CD14-positive monocyte (primary cell): ENCODE results near the gene GASK1A. TPM values are rescaled to one million over a fixed set of nuclear protein-coding genes. Genes with fewer than 3 reads are reported as not detected.

Source experiments
- DNase-seq, 3 donors: peaks; one replicate each; pipeline ENCODE4 v3.0.0-alpha.2; 2011 to 2022
- H2AFZ ChIP-seq: 2 replicates; pipeline ENCODE4 v1.6.0; 2012; ENCODE audit warnings: mild to moderate bottlenecking, low read depth, low read length, inconsistent platforms; ENCODE audit not compliant: insufficient read depth, poor library complexity, severe bottlenecking
- H3K27ac ChIP-seq, 2 donors: 1 replicate in 1 of 2; 2 replicates in 1 of 2; pipeline ENCODE4 v1.5.1; 2012 to 2013; ENCODE audit warnings: low read length in 2 of 2, control low read depth in 1 of 2, inconsistent platforms in 1 of 2, low read depth in 1 of 2, mild to moderate bottlenecking in 1 of 2
- H3K27me3 ChIP-seq, 2 donors: one replicate each; pipeline versions ENCODE4 v1.6.0 to v1.6.1; 2011 to 2013; ENCODE audit warnings: low read length in 2 of 2; ENCODE audit not compliant: control insufficient read depth in 2 of 2, insufficient read depth in 2 of 2
- H3K36me3 ChIP-seq, 2 donors: replicated peaks in 1 of 2; 1 replicate in 1 of 2; 2 replicates in 1 of 2; pipeline versions ENCODE4 v1.5.1 to v1.6.1; 2012 to 2013; ENCODE audit warnings: low read length in 2 of 2, control low read depth in 1 of 2, inconsistent platforms in 1 of 2, mild to moderate bottlenecking in 1 of 2; ENCODE audit not compliant: insufficient read depth in 2 of 2, control insufficient read depth in 1 of 2
- H3K4me1 ChIP-seq, 2 donors: 1 replicate in 1 of 2; 2 replicates in 1 of 2; pipeline versions ENCODE4 v1.5.1 to v1.6.1; 2012 to 2013; ENCODE audit warnings: low read length in 2 of 2, control low read depth in 1 of 2, inconsistent platforms in 1 of 2, mild to moderate bottlenecking in 1 of 2, moderate library complexity in 1 of 2; ENCODE audit not compliant: insufficient read depth in 2 of 2, control insufficient read depth in 1 of 2
- H3K4me2 ChIP-seq: replicated peaks from 2 replicates; pipeline ENCODE3; 2012; ENCODE audit warnings: low read length, moderate library complexity, mild to moderate bottlenecking; ENCODE audit not compliant: poor library complexity, severe bottlenecking; ENCODE audit errors: extremely low read depth
- H3K4me3 ChIP-seq, 3 experiments: fragments of 200-600 bp in 1 of 3; sonication (generic) in 1 of 3; replicated peaks in 1 of 3; 1 replicate in 2 of 3; 2 replicates in 1 of 3; pipeline ENCODE4 v1.5.1; 2011 to 2013; ENCODE audit warnings: low read length in 3 of 3, mild to moderate bottlenecking in 3 of 3, control low read depth in 2 of 3, low read depth in 2 of 3, inconsistent platforms in 1 of 3, moderate library complexity in 1 of 3
- H3K79me2 ChIP-seq: 2 replicates; pipeline ENCODE4 v1.6.0; 2012; ENCODE audit warnings: mild to moderate bottlenecking, control low read depth, inconsistent platforms, low read length, moderate library complexity; ENCODE audit not compliant: insufficient read depth
- H3K9ac ChIP-seq: 2 replicates; pipeline ENCODE4 v1.6.0; 2017; ENCODE audit warnings: low read length, mild to moderate bottlenecking; ENCODE audit not compliant: insufficient read depth, poor library complexity, severe bottlenecking
- H3K9me3 ChIP-seq, 2 donors: replicated peaks in 1 of 2; 1 replicate in 1 of 2; 2 replicates in 1 of 2; pipeline versions ENCODE4 v1.5.1 to v1.6.1; 2012 to 2013; ENCODE audit warnings: low read length in 2 of 2, control low read depth in 1 of 2; ENCODE audit not compliant: control insufficient read depth in 1 of 2, insufficient read depth in 1 of 2
- H4K20me1 ChIP-seq: 2 replicates; pipeline ENCODE4 v1.6.0; 2012; ENCODE audit warnings: mild to moderate bottlenecking, low read length, control low read depth, moderate library complexity; ENCODE audit not compliant: insufficient read depth
- H3K27ac Mint-ChIP-seq, 7 donors: one replicate each; pipeline ENCODE4 v1.8.0; 2020; ENCODE audit warnings: mild to moderate bottlenecking in 7 of 7, mixed read lengths in 7 of 7, moderate library complexity in 6 of 7, inconsistent platforms in 2 of 7
- H3K27me3 Mint-ChIP-seq, 3 donors: one replicate each; pipeline ENCODE4 v1.8.0; 2021 to 2022; ENCODE audit warnings: low read depth in 3 of 3, mild to moderate bottlenecking in 3 of 3, mixed read lengths in 3 of 3, moderate library complexity in 3 of 3, inconsistent platforms in 1 of 3
- H3K36me3 Mint-ChIP-seq, 2 donors: one replicate each; pipeline ENCODE4 v1.8.0; 2020; ENCODE audit warnings: mixed read lengths in 2 of 2, inconsistent platforms in 1 of 2, mild to moderate bottlenecking in 1 of 2
- H3K4me1 Mint-ChIP-seq: one replicate; pipeline ENCODE4 v1.8.0; 2020; ENCODE audit warnings: mild to moderate bottlenecking, mixed read lengths
- H3K4me3 Mint-ChIP-seq, 2 donors: one replicate each; pipeline ENCODE4 v1.8.0; 2020; ENCODE audit warnings: mild to moderate bottlenecking in 2 of 2, mixed read lengths in 2 of 2, moderate library complexity in 1 of 2
- H3K9me3 Mint-ChIP-seq, 7 donors: one replicate each; pipeline ENCODE4 v1.8.0; 2020 to 2022; ENCODE audit warnings: mixed read lengths in 7 of 7, mild to moderate bottlenecking in 6 of 7, moderate library complexity in 6 of 7, inconsistent platforms in 2 of 7
- WGBS: methylation state at CpG from one replicate; pipeline ENCODE4 v1.1.5; 2013; ENCODE audit warnings: missing lambda C conversion rate; ENCODE audit not compliant: insufficient coverage; 5-methylcytosine and 5-hydroxymethylcytosine counted together
- intact Hi-C, 2 donors: fragments of 100-400 bp; cut with micrococcal nuclease; formaldehyde crosslinking; loops; one replicate each; pipeline versions ENCODE4 v1.15.0 to v1.15.1; 2023
- polyA plus RNA-seq, 3 donors: library from polyadenylated mRNA; depleted of rRNA in 1 of 3; unstranded in 2 of 3; stranded (reverse) in 1 of 3; fragments of 300-500 nt in 2 of 3; fragments of >200 nt in 1 of 3; fragmentation: Illumina TruSeq in 2 of 3; gene quantifications; 1 replicate in 2 of 3; 2 replicates in 1 of 3; pipeline ENCODE4 v1.2.3, GENCODE V29; 2012 to 2021
- TF ChIP-seq, protein P1 (sequence below): fragments of 200-600 bp; IDR thresholded peaks from one replicate; pipeline ENCODE4 v1.8.0; 2022; ENCODE audit warnings: antibody characterized with exemption, mild to moderate bottlenecking

The GASK1A gene
- polyA plus RNA-seq, 3 donors: 0.13 TPM; not detected in 2

DNA sequence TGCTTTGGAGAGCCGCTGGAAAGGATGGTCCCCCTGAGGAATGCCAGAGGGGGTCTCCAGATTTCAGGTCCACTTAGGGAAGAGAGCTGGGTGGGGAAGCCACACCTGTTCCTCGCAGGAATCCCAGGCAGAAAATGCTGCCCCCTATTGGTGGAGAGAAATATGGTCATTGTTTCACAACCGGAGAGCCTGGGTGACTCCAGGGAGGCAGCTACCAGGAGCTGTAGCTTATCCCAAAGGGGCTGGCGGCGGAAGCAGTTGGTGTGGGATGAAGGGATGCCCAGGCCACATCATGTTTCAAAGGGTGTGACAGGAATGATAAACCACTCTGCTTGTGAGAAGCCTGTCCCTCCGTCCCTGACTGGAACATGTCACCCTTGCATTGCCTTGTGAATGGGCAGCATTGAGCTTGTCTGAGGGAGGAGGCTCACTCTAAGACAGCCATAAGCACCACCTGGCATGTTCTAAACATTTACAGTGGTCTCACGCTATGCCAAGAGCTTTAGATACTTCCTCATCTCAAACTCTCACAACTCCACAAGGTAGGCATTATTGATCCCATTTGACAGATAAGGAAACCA lies 92.3 kb downstream of the GASK1A start:
- H2AFZ ChIP-seq: no peak overlapping the region
- Mint-ChIP-seq H3K9me3 (no peaks in the 10 kb centered on the region), H3K36me3 (no peaks in the 10 kb centered on the region), H3K27ac (no peak overlapping the region), H3K27me3 (peaks cover 0 to 3% (median 0%) of the 10 kb centered on the region in 3 donors), H3K4me3 (no peak overlapping the region), H3K4me1 (no peaks in the 10 kb centered on the region)
- 63% methylated on average over 6 of the region's 7 CpGs for WGBS
- TF ChIP-seq, protein P1, sequence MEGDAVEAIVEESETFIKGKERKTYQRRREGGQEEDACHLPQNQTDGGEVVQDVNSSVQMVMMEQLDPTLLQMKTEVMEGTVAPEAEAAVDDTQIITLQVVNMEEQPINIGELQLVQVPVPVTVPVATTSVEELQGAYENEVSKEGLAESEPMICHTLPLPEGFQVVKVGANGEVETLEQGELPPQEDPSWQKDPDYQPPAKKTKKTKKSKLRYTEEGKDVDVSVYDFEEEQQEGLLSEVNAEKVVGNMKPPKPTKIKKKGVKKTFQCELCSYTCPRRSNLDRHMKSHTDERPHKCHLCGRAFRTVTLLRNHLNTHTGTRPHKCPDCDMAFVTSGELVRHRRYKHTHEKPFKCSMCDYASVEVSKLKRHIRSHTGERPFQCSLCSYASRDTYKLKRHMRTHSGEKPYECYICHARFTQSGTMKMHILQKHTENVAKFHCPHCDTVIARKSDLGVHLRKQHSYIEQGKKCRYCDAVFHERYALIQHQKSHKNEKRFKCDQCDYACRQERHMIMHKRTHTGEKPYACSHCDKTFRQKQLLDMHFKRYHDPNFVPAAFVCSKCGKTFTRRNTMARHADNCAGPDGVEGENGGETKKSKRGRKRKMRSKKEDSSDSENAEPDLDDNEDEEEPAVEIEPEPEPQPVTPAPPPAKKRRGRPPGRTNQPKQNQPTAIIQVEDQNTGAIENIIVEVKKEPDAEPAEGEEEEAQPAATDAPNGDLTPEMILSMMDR: peak; percentile 41
- intact Hi-C loops: no loop called here
- DNase-seq: no peak
- no peak overlapping the region for H3K27ac ChIP-seq
- H3K36me3 ChIP-seq: no peaks in the 10 kb centered on the region
- no peak overlapping the region for H3K4me2 ChIP-seq
- no peak overlapping the region for H3K9ac ChIP-seq
- H3K9me3 ChIP-seq: no peaks in the 10 kb centered on the region
- H4K20me1 ChIP-seq: no peaks in the 10 kb centered on the region
- no peaks in the 10 kb centered on the region for H3K27me3 ChIP-seq
- H3K79me2 ChIP-seq: no peaks in the 10 kb centered on the region
- H3K4me1 ChIP-seq: no peaks in the 10 kb centered on the region
- no peak overlapping the region for H3K4me3 ChIP-seq

DNA sequence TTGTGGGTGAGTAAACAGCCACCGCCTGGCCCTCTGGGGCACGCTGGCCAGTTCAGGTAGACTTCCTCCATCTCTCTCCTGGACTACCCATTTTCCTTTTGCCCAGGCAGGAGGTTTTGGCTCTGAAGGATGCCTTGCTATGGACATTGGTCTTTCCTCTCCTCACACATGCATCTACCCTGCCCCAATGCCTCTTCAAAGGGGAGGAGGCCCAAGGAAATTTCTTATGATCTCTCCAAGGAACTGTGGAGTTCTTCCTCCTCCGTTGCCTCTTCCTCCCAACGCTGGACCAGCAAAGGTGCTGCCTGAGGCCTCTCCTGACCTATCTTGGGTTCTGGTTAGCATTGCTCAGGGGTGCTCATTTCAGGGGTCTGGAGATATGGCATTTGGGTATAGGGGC lies 93.2 kb downstream of the GASK1A start:
- Mint-ChIP-seq H3K27me3 (peaks cover 0 to 3% (median 0%) of the 10 kb centered on the region in 3 donors), H3K4me1 (no peaks in the 10 kb centered on the region), H3K27ac (no peak overlapping the region), H3K4me3 (no peak overlapping the region), H3K9me3 (no peaks in the 10 kb centered on the region), H3K36me3 (no peaks in the 10 kb centered on the region)
- DNase-seq: no peak
- Histone ChIP-seq H3K36me3 (no peaks in the 10 kb centered on the region), H3K9ac (no peak overlapping the region), H3K27me3 (no peaks in the 10 kb centered on the region), H3K9me3 (no peaks in the 10 kb centered on the region), H3K27ac (no peak overlapping the region), H3K4me3 (no peak overlapping the region), H3K79me2 (no peaks in the 10 kb centered on the region), H3K4me1 (no peaks in the 10 kb centered on the region), H2AFZ (no peak overlapping the region), H4K20me1 (no peaks in the 10 kb centered on the region), H3K4me2 (no peak overlapping the region)
- WGBS: 100% methylated on average over 1 of the region's 4 CpGs
- intact Hi-C loops: no loop called here
- TF ChIP-seq, protein P1: no peak
